GM21423 (cell line): Measurements from ENCODE around the gene ITPR3.
A peak's percentile ranks its signal among the peaks of the same experiment; 100 is the strongest.

ENCODE experiments used
- ATAC-seq: cut with Tn5 transposase; IDR thresholded peaks from one replicate; pipeline ENCODE4 v1.9.1; 2021; ENCODE audit warnings: mild to moderate bottlenecking, moderate library complexity; ENCODE audit not compliant: unreplicated experiment

ITPR3 gene

GRCh38 chr6:33711140-33712129 is 90.3 kb downstream of the ITPR3 start, which contains the start of gene UQCC2:
UQCC2 (minus strand) TSS chr6:33711700; CDS start chr6:33711686, 14 bp downstream.
- ATAC-seq: peak; percentile 85

GRCh38 chr6:33712914-33713313 is 91.8 kb downstream of the ITPR3 start:
- no peak for ATAC-seq

GRCh38 chr6:33713786-33714185 is 92.7 kb downstream of the ITPR3 start:
- no peak for ATAC-seq

GRCh38 chr6:33714385-33715040 is 93.4 kb downstream of the ITPR3 start:
- ATAC-seq: no peak

DNA sequence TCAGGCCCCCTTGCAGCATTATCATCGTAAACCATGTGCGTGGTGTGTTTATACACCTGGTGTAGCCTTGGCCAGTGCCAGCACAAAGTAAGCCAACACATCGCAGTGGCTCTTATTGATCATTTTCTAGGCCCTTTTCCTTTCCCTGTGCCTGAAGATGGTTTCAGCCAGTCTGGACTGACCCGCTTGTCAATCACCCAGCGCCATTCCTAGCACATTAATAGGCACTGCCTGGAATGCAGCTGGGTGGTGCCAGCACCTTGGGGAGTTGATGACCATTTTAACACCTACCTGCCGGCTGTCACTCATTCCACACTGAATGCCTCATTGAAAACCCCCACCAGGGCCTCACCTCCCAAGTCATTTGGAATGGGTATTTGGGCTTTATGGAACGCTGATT is 95.3 kb downstream of the ITPR3 start:
- ATAC-seq: no peak

DNA sequence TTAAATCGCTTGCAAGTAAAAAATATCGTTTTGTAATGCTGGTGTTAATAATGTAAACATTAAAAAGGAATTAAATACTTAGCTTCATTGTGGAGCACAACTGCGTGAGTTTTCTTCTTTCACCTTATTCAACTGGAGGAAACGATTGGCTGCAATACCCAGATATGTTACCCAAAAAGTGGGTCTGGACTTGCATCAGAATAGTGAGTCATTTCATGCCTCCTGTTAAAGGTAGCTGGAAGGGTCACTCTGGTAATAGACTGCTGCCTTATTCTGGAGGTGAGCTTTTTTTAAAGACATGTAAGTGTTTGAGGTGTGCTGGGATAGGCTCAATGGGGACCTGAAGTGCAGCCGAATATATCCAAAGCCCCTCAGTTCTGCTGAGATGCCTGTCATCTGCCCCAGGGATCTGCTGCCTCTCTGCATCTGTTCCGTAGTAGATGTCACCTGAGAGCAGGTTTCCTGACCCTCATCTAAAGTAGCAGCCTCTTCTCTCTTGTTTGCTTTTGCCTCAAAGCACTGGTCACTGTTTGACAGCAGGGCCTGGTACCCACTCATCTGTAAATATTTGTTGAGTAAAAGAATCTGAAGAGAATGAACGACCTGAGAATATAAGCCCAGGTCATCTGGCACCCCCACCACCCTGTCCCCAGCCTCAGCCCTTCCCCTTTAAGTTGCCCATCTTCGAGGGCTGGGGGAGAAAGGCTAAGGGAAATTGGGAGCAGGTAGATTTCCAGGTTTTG is 95.9 kb downstream of the ITPR3 start:
- ATAC-seq: no peak

- ATAC-seq: no peak
These were observed 96.9 kb downstream of the ITPR3 start for GRCh38 chr6:33717934-33718455.

- ATAC-seq: no peak
These were observed 97.6 kb downstream of the ITPR3 start for GRCh38 chr6:33718713-33719112.

- ATAC-seq: no peak
These were observed 98.3 kb downstream of the ITPR3 start for GRCh38 chr6:33719326-33719987.

- no peak for ATAC-seq
These were observed 99.9 kb downstream of the ITPR3 start for GRCh38 chr6:33720998-33721397.

DNA sequence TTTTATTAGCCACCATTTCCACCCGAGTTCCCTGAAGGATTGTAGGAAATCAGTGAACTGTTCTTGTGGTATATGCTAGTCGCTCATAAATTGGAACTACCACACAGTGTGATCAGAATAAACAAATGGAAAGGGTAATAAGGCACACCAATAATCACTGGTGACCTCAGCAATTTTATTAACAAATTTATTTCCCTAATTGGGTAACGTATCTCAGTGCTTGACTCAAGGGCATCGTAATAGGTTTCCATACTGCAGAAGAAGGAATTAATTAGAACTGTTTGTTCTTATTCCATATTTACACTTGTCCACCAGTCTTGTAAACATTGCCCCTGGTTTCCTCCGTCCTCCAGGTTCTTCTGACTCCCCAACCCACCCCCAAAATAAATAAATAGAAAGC is 100.4 kb downstream of the ITPR3 start:
- no peak for ATAC-seq

DNA sequence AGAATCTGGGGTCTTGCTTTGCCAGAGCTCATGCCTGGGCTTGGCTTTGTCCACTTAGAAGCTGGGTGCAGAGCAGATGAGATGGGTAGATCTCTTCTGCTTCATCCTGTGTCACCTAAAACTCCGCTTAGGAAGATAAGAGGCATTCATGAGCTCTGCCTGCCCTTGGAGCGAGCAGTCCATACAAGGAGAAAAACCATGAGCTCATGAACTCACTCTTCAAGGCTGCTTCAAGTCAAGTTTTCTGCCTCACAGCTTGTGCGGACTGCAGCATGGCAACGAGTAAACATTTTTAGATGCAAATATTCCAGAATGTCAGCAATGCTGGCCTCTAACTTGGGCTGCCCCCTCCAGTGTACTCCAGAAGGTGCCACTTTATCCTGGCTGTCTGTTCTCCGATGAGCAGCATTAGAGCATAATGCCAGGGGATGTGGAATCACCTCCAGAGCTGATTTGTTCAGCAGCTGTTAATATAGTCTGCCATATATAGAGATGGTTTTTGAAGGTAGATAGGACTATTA is 101.0 kb downstream of the ITPR3 start:
- ATAC-seq: no peak

GRCh38 chr6:33723371-33724085 is 102.4 kb downstream of the ITPR3 start:
- no peak for ATAC-seq

DNA sequence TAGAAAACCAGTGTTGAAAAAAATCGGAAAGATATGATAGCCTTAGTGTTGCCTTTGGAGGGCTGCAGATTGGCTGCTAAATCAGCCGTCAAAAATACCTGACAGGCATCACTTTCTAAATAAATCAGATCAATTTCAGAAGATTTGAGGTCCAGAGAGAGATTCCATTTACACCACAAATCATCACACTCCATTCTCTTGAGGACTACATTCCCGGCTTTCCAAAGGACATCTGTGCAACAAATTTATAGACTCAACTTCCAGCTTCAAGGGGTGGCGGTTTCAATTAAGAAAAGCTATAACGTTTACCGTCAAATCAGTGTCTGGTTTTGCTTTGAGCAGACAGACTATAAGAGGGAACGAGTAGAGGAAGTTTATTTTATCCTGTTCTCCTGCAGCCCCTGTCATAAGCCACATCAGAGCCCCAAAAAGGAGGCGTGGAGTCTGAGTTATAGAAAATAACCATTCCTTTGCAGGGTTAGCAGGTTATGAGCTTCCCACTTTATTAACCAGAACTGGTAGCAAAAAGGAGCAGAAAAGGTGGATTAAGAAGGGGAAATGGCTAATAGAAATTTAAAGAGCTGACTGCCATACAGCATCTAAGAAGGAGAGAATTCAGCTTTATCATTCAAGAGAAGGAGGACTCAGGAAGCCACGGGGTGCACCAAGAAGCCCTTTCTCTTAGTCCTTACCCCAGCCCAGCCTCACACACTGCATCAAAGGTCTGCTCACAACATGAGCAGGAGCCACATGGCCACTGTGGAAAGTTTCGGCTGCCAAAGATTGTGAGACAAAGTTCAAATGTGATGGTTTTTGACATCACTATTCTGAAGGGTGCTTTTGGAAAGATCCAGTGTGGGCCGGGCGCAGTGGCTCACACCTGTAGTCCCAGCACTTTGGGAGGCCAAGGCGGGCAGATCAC is 103.2 kb downstream of the ITPR3 start:
- no peak for ATAC-seq

GRCh38 chr6:33725222-33725621 is 104.1 kb downstream of the ITPR3 start:
- ATAC-seq: no peak

GRCh38 chr6:33725891-33726673 is 105.0 kb downstream of the ITPR3 start:
- ATAC-seq: no peak

GRCh38 chr6:33726696-33727095 is 105.6 kb downstream of the ITPR3 start:
- no peak for ATAC-seq

DNA sequence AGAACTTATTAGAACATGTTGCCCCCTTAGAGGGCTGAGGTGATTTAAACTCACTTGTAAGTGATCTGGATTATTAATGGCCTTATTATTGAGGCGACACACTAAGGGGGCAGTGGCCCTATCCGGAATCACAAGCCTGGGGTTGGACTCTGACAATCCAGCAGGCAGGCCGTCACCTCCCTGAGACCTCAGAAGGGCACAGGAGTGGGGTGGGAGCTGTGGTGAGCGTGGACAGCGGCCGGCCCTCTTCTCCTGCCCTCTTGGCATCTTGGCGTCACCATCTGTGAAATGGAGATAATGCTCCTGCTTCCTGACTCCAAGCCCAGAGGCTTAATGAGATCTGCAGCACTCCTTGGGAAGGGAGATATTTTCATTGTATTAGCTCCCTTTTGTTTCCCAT is 106.0 kb downstream of the ITPR3 start:
- no peak for ATAC-seq
